Stimulated activated CD4-positive, alpha-beta T cell treated with anti-CD3 and anti-CD28 coated beads, Interleukin-4, amount 100 ng/mL, for 48 hours (primary cell): ENCODE measurements around the gene KCNJ9.
"Not testable (repeated sequence)": the region's sequence is repeated elsewhere in the genome, so short reads cannot be mapped to it uniquely, and the experiment has no call there.

Source experiments
- DNase-seq, 2 donors: peaks; one replicate each; pipeline ENCODE4 v3.0.0-alpha.2; 2020; ENCODE audit warnings: low read depth in 2 of 2

The KCNJ9 gene

GRCh38 chr1:160103658-160104408, 22.5 kb downstream of the KCNJ9 start:
- DNase-seq = no peak

- no peak for DNase-seq
Observed at GRCh38 chr1:160104486-160104885, 23.1 kb downstream of the KCNJ9 start.

DNA sequence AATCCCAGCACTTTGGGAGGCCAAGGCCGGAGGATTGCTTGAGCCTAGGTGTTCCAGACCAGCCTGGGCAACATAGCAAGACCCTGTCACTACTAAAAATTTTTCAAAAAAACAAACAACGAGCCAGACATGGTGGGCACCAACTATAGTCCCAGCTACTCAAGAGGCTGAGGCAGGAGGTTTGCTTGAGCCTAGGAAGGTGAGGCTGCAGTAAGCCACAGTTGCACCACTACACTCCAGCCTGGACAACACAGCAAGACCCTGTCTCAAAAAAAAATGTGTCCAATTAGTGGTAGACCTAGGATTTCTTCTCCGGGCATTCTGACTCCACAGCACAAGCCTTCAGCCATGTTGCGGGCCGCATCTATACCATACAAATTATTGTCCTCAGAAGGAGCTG, 23.8 kb downstream of the KCNJ9 start:
- no peak for DNase-seq

GRCh38 chr1:160107512-160107911, 26.2 kb downstream of the KCNJ9 start:
- no peak for DNase-seq

DNA sequence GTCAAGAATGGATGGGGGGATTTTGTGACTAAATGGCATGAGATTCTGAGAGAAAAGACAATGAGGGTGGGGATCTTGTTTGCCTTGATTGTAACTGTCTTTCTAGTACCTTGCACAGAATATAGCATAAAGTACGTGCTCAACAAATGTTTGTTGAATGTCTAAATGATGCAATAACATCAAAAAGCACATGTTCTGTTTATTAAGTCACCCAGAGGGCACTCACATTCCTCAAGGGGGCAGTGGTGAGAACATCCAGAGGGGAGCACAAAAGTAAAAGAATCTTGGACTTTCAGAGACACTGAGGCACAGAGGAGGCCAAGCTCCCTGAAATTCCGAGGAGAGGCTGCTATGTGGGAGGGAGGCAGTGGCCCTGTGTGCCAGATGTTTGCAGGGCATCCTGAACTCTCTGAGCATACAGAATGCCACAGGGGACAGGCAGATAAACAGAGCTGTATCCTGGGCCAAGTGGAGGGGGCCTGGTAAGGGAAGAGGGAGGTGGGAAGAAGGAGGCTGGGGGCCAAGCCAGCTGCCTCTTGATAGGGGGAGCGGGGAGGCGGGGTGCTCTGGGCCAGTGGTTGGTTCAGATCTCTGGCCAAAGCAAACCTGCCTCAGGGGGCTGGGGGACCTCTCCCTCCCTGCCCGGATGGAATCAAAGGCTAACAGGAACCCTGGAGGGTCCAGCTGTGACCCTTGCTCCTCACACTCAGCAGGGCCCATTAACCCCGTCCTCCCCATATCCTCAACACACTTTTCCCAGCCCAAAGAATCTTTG, 27.7 kb downstream of the KCNJ9 start:
- peak in 1 of 2 donors; percentile 45 for DNase-seq

DNA sequence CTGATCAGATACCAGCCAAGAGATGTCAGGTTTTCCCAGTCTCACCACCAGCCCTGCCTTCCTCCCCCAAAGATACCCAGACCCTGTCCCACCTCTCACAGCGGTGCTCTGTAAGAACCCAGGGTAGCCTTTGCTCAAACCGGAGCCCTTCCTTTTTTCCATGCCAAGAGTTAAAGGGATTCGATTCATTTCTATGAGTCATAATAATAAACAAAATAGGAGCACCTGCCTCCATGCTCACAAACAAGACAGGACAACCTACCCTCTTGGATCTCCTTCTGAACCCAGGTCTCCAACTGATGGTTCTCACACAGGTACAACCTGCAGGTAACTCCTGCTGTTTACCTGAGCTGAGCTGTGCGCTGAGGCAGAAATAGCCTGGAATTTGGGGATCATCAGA, 28.3 kb downstream of the KCNJ9 start:
- DNase-seq = no peak

DNA sequence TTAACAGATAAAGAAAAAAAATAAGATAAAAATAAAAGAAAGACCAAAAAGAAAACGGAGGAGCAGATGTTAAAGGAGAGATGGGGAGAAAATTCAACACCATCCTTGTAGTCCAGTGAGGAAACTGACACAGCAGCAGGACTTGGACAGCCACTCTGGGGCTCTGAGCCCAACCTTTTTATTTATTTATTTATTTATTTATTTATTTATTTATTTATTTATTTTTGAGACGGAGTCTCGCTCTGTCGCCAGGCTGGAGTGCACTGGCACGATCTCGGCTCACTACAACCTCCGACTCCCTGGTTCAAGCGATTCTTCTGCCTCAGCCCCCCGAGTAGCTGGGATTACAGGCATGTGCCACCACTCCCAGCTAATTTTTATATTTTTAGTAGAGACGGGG, 30.1 kb downstream of the KCNJ9 start:
- not testable (repeated sequence) for DNase-seq

GRCh38 chr1:160112357-160112756, 31.0 kb downstream of the KCNJ9 start:
- DNase-seq = no peak

DNA sequence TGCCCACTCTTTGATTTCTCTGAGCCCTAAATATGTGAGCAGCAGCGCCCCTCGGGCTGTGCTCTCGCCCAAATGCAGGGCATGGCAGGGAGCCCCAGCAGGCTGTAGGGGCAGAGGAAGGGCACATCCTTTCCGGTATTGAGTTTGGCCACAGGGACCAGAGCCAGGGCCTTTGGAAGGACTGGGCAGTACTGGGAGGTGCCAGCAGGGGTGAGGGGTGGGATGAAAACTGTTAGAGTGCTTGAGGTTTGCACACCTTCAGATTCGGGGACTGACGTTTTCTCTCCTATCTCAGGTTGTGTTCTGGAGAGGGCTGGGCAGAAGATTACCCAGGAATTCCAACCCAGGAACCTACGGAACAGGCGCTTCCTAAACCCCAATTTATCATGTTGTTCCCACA, 32.1 kb downstream of the KCNJ9 start:
- DNase-seq = no peak

DNA sequence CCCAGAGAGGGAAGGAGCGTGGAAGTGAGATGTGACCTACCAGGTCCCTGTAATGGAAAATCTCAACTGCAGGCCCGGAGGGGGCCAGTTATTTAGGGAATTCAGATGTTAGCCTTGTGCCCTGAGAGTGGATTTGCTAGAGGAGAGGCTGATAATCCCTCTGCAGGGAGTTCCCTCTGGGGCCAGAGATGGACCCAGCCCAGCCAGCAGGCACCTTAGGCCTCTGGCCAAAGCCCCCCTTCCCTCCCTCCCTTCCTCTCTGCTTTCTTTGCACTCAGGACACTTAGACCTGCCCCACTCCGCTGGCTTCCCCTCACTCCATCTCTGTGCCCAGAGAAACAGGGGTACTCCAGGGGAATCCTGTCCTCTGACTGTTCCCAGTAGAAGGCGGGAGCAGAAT, 32.7 kb downstream of the KCNJ9 start:
- no peak for DNase-seq

GRCh38 chr1:160115545-160116282, 34.4 kb downstream of the KCNJ9 start, which contains the start of gene ATP1A2:
TSS of gene ATP1A2 (plus strand) at chr1:160115759. CDS start at chr1:160115862, 103 bp downstream.
- no peak for DNase-seq

DNA sequence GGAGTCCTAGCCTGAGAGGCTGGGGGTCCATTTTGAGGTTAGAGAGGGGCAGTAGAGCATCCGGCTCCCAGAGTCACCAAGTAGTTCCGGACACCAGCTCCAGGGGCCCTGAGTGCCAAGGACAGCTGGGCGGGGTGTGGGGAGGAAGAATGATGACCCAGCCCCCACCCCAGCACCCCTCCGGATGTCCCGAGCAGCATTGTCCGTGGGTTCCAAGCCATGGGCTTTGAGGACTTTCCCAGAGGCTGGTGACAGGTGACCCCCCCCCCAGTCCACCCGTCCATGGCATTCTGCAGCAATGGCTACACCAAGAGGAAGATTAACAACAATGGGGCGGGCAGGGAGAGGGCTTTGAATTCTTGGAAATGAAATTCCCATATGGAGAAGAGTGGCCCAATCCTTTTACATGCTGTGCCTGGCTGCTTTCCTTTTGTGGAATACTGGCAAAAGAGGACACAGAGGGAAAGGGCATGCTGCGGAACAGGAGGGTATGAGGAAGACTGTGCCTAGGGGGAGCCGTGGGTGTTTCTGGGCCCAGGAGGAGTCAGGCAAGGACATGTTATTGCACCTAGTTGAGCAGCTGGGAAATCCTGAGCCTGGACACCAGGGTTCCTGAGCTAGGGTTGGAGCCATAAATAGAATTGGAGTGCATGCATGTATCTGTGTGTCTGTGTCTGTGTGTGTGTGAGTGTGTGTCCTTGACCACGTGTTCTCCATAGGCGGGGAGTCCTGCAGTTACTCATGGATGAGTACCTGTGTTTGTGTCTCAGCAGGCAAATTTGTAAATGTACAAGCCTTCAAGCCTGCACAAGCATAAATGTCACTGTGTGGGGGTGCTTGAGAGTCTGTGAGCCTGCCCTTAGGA, 35.2 kb downstream of the KCNJ9 start:
- DNase-seq = no peak

GRCh38 chr1:160117300-160117699, 36.0 kb downstream of the KCNJ9 start:
- DNase-seq = no peak

DNA sequence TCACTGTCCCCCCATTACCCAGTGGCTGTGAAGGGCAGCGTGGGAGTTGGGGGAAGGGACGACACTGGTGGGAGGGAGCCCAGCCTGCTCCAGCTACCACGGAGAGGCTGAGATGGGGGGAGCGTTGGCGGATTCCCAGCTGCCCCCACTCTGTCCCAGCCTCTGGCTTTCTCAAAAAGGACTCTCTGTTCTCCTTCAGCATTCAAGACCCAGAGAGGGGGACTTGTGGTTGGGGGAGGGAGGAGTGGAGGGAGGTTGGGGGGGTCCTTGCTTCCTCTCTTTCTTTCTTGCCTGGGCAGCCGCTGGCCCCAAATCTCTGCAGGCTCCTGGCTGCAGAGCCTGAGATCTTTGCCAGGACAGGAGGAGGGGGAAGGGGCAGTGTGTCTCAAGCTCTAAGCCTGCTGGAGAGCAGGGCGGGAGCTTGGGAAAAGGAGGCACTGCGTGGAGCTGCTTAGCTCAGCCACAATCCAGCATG, 36.4 kb downstream of the KCNJ9 start:
- DNase-seq = no peak

DNA sequence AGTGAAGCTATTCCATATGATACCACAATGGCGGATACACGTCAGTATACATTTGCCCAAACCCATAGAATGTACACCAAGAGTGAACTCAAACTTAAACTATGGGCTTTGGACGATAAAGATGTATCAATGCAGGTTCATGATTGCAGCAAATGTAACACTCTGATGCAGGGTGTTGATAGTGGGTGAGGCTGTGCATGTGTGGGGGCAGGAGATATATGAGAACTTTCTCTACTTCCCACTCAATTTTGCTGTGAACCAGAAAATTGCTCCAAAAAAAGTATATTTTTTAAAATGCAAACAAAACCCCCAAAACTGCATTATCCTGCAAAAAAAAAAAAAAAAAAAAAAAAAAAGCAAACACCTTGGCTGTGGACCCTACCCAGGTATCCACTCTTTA, 37.6 kb downstream of the KCNJ9 start:
- no peak for DNase-seq

DNA sequence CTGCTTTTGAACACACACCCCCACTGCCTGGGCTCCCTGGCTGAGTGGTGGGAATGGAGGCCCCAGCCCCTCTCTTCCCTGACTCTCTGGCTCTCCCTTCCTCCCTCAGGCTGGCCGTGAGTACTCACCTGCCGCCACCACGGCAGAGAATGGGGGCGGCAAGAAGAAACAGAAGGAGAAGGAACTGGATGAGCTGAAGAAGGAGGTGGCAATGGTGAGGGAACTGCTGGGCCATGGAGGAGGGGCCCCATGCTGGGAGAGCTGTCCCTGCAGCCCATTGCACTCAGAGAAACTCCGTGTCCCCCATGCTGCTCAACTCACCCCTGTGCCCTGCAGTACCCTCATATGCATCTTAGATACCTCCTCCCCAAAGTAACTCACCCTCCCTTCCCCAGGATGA, 39.5 kb downstream of the KCNJ9 start:
- no peak for DNase-seq

- no peak for DNase-seq
Observed at GRCh38 chr1:160121388-160121787, 40.0 kb downstream of the KCNJ9 start.

DNA sequence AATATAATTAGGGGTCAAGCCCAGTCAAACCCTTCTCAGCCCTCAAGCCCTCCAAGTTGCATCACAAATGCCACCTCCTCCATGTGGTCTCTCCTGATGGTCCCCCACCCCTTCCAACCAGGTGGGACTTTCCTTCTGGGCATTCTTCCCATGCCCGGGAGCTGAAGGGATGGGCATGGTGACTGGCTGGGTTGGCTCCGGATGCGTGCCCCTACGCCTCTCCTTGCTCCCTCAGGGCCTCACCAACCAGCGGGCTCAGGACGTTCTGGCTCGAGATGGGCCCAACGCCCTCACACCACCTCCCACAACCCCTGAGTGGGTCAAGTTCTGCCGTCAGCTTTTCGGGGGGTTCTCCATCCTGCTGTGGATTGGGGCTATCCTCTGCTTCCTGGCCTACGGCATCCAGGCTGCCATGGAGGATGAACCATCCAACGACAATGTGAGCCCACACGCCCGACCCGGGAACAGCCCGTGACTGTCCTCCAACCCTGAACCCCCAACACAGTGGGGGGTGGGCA, 41.7 kb downstream of the KCNJ9 start:
- DNase-seq = no peak

- no peak for DNase-seq
Observed at GRCh38 chr1:160123726-160124125, 42.4 kb downstream of the KCNJ9 start.

DNA sequence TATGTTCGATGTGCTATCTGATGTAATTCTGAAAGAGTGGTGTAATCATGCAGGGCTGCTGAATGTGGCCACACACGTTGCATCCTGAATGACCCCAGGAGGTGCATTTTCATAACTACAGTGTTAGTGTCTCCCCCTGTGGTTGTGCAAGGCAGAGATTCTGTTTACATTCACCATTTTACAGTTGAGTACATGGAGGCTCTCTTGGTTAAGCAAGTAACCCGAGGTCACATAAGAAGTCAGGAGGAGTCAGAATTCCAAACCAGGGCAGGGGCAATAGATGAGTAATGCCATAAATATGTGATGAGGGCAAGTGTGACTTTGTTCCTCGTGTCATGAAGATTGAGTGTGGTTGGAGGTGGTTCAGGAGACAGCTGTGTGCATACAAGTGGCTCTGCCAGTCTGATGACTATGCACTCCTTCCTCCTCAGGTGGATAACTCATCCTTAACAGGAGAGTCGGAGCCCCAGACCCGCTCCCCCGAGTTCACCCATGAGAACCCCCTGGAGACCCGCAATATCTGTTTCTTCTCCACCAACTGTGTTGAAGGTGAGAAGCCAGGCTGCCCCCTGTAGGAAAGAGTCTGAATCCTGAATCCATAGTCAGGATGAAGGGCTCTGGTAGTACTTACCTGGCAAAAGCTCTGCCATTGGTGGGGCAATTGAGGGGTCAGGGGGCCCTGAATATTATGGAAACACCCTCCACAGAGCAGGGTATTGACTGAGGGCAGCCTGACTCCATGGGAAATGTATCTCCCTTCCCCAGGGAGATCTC, 43.6 kb downstream of the KCNJ9 start:
- DNase-seq = no peak
